HG02870 (cell line): Measurements from ENCODE around the gene KIAA0825.
A peak's percentile ranks its signal among the peaks of the same experiment; 100 is the strongest.

ENCODE experiments used
- ATAC-seq: cut with Tn5 transposase; IDR thresholded peaks from one replicate; pipeline ENCODE4 v1.9.1; 2021; ENCODE audit warnings: mild to moderate bottlenecking, moderate library complexity; ENCODE audit not compliant: unreplicated experiment

The KIAA0825 gene, protein sequence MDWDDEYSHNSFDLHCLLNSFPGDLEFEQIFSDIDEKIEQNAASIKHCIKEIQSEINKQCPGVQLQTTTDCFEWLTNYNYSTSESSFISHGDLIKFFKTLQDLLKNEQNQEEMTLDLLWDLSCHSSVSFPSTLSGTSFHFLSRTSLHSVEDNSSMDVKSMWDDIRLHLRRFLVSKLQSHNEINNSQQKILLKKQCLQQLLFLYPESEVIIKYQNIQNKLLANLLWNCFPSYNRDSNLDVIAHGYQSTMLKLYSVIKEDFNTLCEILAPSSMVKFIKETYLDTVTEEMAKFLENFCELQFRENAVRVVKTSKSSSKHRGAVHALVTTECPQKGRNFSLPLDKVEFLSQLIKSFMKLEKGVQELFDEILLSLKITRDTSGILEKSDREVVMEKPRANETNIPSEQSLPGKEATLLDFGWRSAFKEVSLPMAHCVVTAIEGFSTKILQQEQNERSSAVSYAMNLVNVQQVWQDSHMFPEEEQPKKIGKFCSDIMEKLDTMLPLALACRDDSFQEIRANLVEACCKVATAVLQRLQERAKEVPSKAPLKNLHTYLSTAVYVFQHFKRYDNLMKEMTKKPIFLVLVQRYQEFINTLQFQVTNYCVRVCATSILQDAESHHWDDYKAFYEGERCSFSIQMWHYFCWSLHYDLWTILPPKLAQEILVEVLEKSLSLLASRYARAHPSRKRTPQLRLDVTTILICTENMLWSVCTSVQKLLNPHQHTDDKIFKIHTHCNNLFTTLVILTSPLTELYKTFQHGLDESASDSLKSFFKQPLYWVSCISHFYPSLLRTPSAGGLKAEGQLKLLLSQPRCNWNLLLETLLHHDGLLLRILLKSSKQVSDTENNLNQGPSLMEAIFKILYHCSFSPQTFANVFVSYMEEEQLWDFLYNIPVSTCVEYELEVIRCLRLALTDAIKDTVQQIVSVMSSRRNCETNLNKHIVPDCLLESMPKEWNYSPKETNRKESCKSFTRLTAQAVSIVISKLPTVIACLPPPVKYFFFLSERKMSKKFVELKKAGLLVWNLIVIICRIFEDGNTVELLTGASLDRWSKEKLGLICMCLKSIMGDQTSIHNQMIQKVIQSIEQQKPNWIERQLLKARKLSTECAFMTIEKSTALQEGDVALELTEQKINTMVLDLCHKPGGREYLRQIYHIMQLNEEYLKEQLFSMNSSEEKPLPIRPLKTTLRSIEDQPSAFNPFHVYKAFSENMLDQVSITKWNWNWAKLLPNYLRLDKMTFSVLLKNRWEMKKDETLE (N-terminal part only)

DNA sequence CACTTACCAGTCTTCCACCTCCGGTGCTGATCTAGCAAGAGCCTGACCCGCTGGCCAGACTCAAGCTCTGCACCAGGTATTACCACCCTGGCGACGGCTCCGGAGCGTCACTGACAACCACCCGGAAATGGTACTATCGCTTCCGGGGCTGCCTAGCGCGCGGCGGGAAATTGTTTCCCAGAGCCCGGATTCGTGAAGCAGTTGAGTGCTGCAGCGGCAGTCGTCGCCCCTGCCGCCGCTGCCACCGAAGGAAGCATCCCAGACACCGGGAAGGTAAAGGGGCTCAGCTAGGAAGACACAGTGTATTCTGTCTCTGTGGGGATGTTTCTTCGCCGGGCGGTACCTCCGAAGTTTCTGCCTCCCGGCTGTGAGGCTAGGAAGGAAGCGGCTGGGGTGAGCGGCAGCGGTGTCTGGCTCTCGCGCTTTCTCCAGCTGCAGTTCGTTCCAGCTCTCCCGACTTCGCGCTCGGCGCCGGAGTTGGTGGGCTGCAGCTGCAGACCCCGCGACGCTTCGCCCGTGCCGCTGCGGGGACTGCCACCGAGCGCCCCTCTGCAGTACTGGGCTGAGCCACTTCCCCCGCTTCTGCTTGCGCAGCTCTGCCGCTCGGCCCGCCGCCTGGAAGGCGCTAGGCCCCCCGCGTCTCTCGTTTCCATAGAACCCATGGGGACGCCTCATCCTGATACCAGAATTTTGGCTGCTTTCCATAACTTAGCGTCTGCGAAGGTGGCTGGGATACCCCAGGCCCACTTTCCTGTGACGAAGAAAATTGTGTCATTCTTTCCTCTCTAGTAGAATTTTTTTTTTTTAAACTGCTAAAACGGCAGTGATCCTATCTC, at the start of gene KIAA0825, which contains the start of gene SLF1:
Gene KIAA0825, minus strand, starts transcription at position 112 of the 836 bp plus-strand sequence. CDS start 81,478 bp downstream, outside the sequence.
Gene SLF1, plus strand, starts transcription at position 177 of the 836 bp plus-strand sequence. CDS start 10,142 bp downstream, outside the sequence.
- ATAC-seq: peak; percentile 97

DNA sequence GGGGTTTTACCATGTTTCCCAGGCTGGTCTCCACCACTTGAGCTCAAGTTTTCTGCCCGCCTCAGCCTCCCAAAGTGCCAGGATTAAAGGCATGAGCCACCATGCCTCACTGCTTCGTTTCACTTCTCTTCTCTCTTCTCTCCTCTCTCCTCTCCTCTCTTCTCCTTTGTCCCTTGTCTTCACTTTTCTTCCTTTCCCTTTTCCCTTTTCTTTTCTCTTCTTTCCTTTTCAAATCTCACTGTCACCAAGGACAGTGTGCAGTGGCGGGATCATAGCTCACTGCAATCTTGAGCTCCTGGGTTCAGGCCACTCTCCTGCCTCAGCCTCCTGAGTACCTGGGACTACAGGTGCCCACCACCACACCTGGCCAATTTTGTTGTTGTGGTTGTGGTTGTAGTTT, 49.5 kb upstream of the KIAA0825 start:
- no peak for ATAC-seq

DNA sequence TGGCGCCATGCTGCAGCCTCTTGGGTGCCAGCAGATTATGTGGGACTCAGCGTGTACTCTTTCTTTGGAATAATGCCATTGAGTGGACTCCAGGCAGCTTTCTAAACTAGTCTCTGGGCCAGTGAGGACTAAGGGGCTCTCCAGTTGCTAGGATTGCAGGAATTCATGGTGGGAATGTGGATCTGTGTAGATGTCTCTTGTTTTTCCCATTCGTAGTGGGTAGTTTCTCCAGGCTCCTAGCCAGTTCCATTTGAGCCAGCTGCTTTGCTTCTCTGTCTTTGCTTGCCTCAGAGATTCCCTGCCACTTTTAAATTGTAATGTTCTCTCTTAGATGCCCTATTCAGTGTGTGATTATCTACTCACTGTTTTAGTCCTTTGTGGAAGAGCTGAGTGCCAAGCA, 42.7 kb upstream of the KIAA0825 start:
- no peak for ATAC-seq

DNA sequence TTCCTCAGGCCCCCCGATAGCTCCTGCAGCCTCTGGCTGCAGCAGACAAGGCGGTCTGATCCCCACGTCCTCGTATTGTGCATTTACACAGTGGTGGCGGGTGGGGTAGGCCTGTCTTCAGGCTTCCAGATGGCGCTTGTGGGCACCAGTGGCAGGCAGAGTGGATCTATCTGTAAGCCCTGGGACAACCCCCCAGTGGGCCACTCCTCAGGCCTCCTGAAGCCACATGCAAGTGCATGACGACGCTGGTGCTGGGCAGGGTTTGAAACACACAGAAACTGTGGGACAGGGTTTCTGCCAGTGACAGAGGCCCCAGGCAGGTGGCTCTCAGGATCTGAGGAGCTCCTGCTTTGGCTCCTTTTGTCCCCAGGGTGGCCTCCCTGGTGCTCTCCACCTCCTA, 42.1 kb upstream of the KIAA0825 start:
- ATAC-seq: no peak

DNA sequence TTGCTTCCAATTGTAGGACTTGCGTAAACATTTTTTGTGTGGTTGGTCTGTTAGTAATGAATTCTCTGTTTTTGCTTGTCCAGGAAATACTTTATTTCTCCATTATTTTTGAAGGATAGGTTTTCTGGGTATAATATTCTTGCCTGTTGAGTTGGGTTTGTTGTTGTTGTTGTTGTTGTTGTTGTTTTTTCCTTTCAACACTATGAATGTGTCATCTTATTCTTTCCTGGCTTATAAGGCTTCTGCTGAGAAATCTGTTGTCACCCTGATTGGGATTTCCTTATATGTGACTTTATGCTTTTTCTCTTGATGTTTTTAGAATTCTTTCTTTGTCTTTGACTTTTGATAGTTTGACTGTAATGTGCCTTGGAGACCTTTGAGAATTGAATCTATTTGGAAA, 39.9 kb upstream of the KIAA0825 start:
- ATAC-seq: no peak

DNA sequence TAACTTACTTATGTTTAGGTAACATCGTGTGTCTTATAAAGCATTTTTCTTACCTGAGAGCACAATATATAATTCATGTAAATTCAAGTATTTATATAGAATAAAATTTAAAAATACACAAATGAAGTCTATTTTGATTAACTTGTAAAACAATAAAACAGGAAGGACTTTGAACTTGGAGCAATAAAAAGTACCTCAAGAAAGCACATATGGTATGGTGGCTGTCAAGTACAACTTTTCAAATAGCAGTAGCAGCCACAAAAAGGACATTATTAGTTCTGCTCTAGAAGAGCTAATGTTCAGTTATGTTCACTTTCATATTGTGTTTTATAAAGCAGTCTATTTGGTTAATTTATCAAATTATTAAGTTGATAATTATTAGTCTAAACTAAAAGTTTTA, 31.5 kb upstream of the KIAA0825 start:
- no peak for ATAC-seq

DNA sequence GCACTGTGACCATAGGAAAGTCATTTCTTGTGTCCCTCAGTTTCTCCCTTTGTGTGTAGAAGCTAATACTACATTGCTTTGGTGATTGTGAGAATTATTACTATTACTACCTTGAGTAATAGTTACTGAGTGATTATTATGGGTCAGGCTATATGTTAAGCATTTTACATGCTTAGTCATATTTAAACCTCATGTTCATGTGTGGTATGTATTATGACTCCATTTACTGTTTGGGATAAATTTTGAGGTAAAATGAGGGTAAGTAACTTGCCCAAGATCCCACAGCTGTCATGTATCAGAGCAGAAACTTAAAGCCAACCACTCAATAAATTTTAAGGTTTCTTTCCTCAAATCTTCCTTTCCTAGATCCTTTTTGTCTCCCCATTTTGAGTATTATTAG, 28.4 kb upstream of the KIAA0825 start:
- no peak for ATAC-seq

DNA sequence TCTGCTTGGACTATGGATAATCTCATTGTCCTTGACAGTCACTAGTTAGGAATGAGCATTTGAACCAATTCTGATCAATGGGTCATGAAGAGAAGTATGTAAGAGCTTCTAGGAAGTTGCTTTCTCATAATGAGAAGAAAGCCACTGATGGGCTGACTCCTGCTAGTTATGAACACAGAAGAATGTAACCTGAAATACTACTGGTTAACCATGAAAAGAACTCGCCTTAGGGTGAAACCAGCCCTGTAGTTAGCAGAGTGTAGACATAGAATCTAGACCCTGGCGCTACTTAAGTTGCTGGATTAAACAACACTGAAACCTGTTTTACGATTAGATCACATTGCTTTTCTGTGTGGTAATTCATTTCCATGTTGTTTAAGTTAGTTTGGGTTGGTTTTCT, 26.6 kb upstream of the KIAA0825 start:
- ATAC-seq: no peak

DNA sequence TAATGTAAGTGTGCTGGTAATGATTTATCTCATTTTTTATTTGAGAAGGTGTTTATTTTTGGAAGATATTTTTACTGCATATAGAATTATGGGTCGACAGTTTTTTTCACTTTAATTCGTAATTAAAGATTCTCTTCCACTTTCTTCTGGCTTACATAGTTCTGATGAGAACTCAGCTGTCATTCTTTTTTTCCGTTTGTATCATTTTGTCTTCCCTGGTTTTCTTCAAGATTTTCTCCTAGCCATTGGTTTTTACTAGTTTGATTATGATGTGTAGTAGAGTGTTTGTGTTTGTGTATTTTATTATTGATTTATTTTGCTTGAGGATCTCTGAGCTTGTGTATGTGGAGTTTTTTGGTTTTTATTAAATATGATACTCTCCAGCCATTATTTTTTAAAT, 21.8 kb upstream of the KIAA0825 start:
- no peak for ATAC-seq

DNA sequence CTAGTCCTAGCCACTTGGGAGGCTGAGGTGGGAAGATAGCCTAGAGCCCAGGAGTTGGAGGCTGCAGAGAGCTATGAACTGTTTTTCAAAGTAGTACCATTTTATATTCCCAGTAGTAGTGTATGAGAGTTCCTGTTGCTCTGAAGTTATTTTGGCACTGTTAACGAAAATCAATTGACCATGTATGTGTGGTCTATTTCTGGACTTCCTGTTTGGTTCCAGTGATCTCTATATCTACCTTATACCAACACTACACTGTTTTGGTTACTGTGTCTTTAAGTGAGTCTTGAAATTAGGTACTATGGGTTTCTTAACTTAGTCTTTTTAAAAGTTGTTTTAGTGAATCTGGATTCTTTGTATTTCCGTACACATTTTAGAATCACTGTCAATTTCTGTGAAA, 13.6 kb upstream of the KIAA0825 start:
- ATAC-seq: peak; percentile 97

DNA sequence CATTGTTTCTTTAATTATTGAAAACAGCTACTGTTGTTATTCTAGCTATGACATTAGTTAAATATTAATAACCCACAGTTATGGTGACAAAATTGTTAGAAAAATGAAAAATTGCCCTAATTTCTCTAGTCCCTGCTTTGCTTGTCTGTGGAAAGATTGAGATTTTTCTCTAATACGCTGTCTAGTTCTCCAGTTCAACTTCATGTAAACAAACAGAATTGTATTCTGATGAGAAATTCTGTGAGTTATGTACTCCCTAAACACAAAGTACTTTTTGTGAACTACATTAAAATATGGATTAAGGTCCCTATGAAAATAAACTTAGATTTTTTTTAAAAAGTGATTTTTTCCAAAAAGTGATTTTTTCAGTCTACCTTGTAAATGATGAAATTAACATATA, 8.8 kb upstream of the KIAA0825 start:
- no peak for ATAC-seq

DNA sequence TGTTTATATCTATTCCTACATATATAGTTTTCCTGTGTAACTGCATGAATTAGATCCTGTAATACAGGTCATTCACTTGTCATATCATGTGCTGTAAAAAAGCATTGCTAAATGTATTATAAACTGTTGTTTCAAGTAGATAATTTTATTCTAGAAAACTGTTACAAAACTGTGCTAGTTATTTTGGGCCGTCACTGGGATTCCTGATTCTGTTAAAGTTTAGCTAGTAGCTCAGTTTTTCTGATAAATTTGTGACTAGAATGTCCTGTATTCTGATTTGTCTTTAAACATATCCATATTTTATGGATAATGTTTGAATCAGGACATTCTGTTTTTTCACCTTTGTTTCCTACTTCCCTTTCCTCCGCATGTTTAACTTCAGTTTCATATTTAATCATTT, 5.5 kb upstream of the KIAA0825 start:
- ATAC-seq: no peak

DNA sequence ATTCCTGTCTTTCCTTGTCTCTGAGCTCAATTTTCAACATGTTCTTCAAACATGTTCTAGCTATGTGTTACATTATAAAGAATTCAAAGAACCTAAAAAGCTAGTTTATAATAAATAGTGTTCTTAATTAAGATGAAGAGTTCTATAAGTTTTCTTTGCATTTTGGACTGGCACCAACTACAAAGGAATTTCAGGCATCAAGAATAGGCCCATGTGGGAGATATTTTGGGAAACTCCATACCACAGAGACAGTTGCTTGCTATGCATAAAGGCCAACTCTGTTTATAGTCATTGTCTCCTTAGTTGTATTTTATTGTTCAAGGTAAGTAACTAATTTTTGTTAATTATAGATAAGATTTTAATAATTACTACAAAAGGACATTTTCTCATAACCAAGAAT, 4.6 kb upstream of the KIAA0825 start:
- no peak for ATAC-seq

DNA sequence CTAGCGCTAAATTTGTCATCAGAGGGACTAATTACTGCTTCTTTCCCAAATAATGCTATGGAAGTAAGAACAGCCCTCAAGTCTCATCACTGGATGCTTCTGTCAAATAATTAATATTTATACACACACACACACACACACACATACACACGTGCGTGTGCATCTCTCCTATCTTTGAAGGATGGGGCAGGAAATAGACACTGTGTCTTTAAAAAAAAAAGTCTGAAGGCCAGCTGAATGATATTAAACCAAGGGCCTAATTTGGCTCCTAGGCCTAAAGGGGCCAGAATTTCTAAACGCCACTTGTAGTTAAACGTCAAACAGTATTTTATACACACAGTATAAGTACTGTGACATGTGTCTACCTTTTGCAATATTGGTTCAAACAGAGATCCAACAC, 3.4 kb upstream of the KIAA0825 start:
- ATAC-seq: no peak

DNA sequence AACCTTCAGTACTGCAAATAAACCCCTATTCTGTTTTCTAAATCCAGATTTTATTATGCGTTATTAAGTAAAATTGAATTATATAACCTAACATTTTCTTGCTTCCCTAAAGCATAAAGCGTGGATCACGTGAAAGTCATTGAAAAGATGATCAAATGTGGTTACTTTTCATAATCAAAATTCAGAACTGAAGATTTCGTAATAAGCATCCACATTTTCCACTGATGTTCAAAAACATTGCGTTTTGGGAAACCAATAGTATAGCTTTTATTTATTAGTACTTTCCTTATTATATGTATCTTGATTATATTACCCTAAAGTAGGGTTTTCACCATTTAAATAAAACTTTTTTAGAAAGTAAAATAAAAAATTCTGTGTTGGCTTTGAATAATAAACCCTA, 1.9 kb upstream of the KIAA0825 start:
- ATAC-seq: no peak

DNA sequence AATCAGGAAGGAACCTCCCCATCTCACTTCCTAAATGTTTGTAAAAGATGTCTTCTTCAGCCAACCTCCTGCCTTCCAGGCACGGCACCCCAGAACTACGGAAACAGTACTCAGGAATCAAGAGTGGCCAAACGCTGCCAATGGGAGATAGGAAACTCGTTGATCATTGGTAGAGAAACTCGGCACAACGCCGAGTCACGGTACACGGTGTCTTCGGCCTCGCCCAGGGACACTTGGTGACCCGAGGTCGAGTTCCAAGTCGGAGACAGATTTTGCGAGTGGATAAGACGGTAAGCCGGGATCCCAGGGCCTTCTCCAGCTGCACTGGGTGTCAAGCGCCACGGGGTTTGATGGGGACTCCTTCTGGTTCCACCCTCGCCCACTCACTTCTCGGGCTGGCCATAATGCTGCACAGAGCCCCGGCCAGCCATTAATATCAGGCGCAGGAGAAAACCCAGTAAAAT, 343 bp downstream of the KIAA0825 start:
- peak; percentile 17 for ATAC-seq

DNA sequence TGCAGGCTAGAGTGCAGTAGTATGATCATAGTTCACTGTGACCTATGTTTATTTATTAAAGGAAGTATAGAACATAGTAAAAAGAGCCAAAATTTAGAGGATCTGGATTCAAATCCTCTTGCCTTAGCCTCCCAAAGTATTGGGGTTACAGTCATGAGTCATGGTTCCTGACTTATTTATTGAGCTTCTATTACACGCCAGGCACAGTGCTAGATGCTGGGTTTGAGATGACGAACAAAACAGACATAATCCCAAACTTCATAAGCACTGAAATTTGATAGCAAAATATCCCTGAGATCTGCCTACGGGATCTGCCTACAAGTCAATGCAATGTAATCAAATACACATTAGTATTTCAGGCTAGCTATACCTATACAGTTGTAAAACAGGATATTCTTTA, 2.5 kb downstream of the KIAA0825 start:
- ATAC-seq: no peak

DNA sequence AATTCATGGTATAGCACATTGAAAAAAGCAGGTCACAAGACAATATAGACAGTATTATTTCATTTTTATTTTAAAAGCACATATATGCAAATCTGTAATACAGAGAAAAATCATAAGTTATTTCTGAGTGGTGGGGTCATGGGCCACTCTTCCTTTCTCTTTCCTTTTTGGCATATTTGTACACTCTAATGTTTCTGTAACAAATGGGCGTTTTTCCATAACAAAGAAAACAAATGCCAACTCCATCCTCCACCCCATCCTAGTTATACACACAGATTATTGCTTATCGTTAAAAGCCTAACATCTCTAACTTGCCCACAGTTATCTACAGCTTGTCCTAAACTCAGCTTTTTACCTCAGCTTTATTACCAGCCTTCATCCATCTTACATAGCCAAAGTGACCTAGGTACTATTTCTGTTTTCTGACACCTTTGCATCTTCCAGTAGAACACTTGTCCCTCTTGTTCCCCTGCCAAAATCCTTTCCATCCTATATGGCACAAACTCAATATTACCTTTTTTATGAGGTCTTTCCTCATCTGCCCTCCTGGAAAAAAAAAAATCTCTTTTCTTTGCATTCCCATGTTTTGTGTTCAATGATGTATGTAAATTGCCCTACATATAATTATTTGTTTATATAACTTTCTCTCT, 4.1 kb downstream of the KIAA0825 start:
- no peak for ATAC-seq

DNA sequence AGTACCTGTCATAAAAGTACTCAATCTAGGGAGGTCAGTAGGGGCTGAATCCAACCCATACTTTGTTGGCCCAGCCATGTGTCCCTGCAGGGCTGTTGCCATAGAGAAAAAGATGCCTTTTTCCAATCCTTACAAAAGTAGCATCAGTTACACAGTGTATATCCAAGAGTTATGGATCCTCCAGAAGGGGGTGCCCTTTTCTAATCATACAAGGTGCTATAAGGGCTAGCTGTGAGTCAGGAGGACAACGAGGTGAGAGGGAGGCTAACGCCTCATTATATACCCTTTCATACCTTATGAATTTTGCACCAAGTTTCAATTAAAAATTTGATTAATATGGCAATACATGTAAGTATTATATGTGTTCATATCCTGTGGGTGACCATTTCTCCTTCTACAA, 4.8 kb downstream of the KIAA0825 start:
- ATAC-seq: no peak
